Astrocyte of the cerebellum (primary cell): ENCODE data around the gene PIK3CA.
"Not testable (repeated sequence)": the region's sequence is repeated elsewhere in the genome, so short reads cannot be mapped to it uniquely, and the experiment has no call there.

Experiments used
- DNase-seq: peaks from one replicate; pipeline ENCODE4 v3.0.0-alpha.2; 2011; ENCODE audit warnings: low read depth
- H3K4me3 ChIP-seq: 2 replicates; pipeline ENCODE4 v1.5.1; 2011; ENCODE audit warnings: mild to moderate bottlenecking, low read depth, low read length, moderate library complexity
- CTCF ChIP-seq: IDR thresholded peaks from 2 replicates; pipeline ENCODE4 v1.5.1; 2012; ENCODE audit warnings: low read length, low read depth, moderate library complexity, mild to moderate bottlenecking; ENCODE audit errors: missing control alignments
- in situ Hi-C: cut with HindIII; loops from 2 replicates; pipeline ENCODE4 v1.10.0; 2017; ENCODE audit warnings: low sequenced_read_pairs

The PIK3CA gene

GRCh38 chr3:179233043-179233442 lies 84.9 kb downstream of the PIK3CA start:
- no peak for TF ChIP-seq CTCF
- in situ Hi-C loops: no loop called here
- DNase-seq: no peak
- no peak overlapping the region for H3K4me3 ChIP-seq

GRCh38 chr3:179234199-179234598 lies 86.0 kb downstream of the PIK3CA start:
- no peak overlapping the region for H3K4me3 ChIP-seq
- no peak for DNase-seq
- TF ChIP-seq CTCF: no peak
- in situ Hi-C loops: no loop called here

- DNase-seq: no peak
- in situ Hi-C loops: no loop called here
- no peak overlapping the region for H3K4me3 ChIP-seq
- no peak for TF ChIP-seq CTCF
Observed at GRCh38 chr3:179236669-179237301, 88.6 kb downstream of the PIK3CA start.

- DNase-seq, in situ Hi-C loops, H3K4me3 ChIP-seq: not testable (repeated sequence)
Observed at GRCh38 chr3:179240299-179240698, 92.1 kb downstream of the PIK3CA start.

GRCh38 chr3:179242859-179243258 lies 94.7 kb downstream of the PIK3CA start:
- DNase-seq, in situ Hi-C loops, H3K4me3 ChIP-seq: not testable (repeated sequence)

- DNase-seq: peak; percentile 86
- in situ Hi-C loops: no loop called here
- no peak overlapping the region for H3K4me3 ChIP-seq
- no peak for TF ChIP-seq CTCF
Observed at GRCh38 chr3:179244878-179245277, 96.7 kb downstream of the PIK3CA start.

GRCh38 chr3:179247289-179248015 lies 99.3 kb downstream of the PIK3CA start:
- no peak for TF ChIP-seq CTCF

More at GRCh38 chr3:179247289-179248015, 99.3 kb downstream of the PIK3CA start:
- DNase-seq: no peak
- in situ Hi-C loops: no loop called here
- H3K4me3 ChIP-seq: no peak overlapping the region
